Heart left ventricle (tissue), 16 donors: Measurements from ENCODE around the gene CNPY4. TPM values are rescaled to one million over a fixed set of nuclear protein-coding genes. Genes with fewer than 3 reads are reported as not detected.
A peak's percentile ranks its signal among the peaks of the same experiment; 100 is the strongest.

Experiments
- ATAC-seq, 4 donors: fragments of 200-7000 bp; cut with Tn5 transposase; one replicate each; pipeline ENCODE4 v1.9.1; 2020 to 2022; ENCODE audit warnings: moderate library complexity in 4 of 4, mild to moderate bottlenecking in 3 of 4, moderate number of reproducible peaks in 1 of 4
- DNase-seq, 5 donors: peaks; one replicate each; pipeline ENCODE4 v3.0.0-alpha.2; 2020
- H3K27ac ChIP-seq, 12 donors: fragments of 200-600 bp; sonication (generic) in 4 of 12; one replicate each; pipeline versions ENCODE4 v1.5.0 to v1.8.0; 2016 to 2022; ENCODE audit warnings: mild to moderate bottlenecking in 2 of 12
- H3K27me3 ChIP-seq, 9 donors: fragments of 200-600 bp; sonication (generic) in 2 of 9; one replicate each; pipeline versions ENCODE4 v1.5.1 to v1.8.0; 2016 to 2022; ENCODE audit warnings: mild to moderate bottlenecking in 3 of 9
- H3K36me3 ChIP-seq, 9 donors: fragments of 200-600 bp; sonication (generic) in 2 of 9; one replicate each; pipeline versions ENCODE4 v1.5.0 to v1.8.0; 2018 to 2022; ENCODE audit warnings: mild to moderate bottlenecking in 2 of 9
- H3K4me1 ChIP-seq, 12 donors: fragments of 200-600 bp; sonication (generic) in 4 of 12; one replicate each; pipeline versions ENCODE4 v1.5.0 to v1.8.0; 2016 to 2022; ENCODE audit warnings: mild to moderate bottlenecking in 3 of 12
- H3K4me3 ChIP-seq, 12 donors: fragments of 200-600 bp; sonication (generic) in 4 of 12; one replicate each; pipeline versions ENCODE4 v1.5.0 to v1.8.0; 2017 to 2022; ENCODE audit warnings: mild to moderate bottlenecking in 9 of 12, moderate library complexity in 4 of 12
- H3K9me3 ChIP-seq, 12 donors: fragments of 200-600 bp; sonication (generic) in 4 of 12; one replicate each; pipeline versions ENCODE4 v1.5.0 to v1.8.0; 2016 to 2022; ENCODE audit warnings: mild to moderate bottlenecking in 1 of 12
- CTCF ChIP-seq, 12 donors: fragments of 200-600 bp; sonication (generic) in 4 of 12; IDR thresholded peaks; one replicate each; pipeline versions ENCODE4 v1.5.0 to v1.8.0; 2018 to 2022; ENCODE audit warnings: antibody characterized with exemption in 12 of 12, mild to moderate bottlenecking in 5 of 12
- POLR2A ChIP-seq, 2 donors: fragments of 450-650 bp; IDR thresholded peaks; one replicate each; pipeline ENCODE4 v1.6.1; 2017; ENCODE audit warnings: antibody characterized with exemption in 2 of 2, mild to moderate bottlenecking in 2 of 2, moderate library complexity in 2 of 2
- WGBS, 4 donors: extraction: QIAGEN DNeasy Blood & Tissue Kit in 2 of 4; methylation state at CpG; one replicate each; pipeline versions ENCODE4 v1.1.5 to v1.1.7; 2013 to 2018; 5-methylcytosine and 5-hydroxymethylcytosine counted together
- intact Hi-C, 10 donors: fragments of 100-400 bp; cut with DNase I; formaldehyde crosslinking; loops; one replicate each; pipeline versions ENCODE4 v1.11.1 to v1.14.2; 2022
- polyA plus RNA-seq, 2 donors: library from polyadenylated mRNA; stranded (reverse); fragments of 200-250 nt; gene quantifications; one replicate each; pipeline ENCODE4 v1.2.3, GENCODE V29; 2013
- total RNA-seq, 9 donors: library from RNA; depleted of rRNA in 2 of 9; stranded (reverse); fragments of >200 nt in 2 of 9; fragmentation: NEBNext Ultra II Directional in 3 of 9; extraction: Animal tissue kit (Norgen Biotek cat#: 25700) in 3 of 9; gene quantifications; one replicate each; pipeline versions ENCODE4 v1.1.0 to v1.2.4, GENCODE V29; 2016 to 2023
- donor health status: ischemic (EF 13 %, LVEDD 7.1; RV severe dilation, severe dysfunction).
- donor health status: healthy with polysubstance abuse.
- donor health status: DM: no; HTN: yes; CAD: no.
- donor health status: DM: no; HTN: no; CAD: no.
- donor health status: ischemic (EF 25% LVEDD 6.9; RV normal size, moderate dysfunction).
- donor health status: ischemic (EF 25% LVEDD 5.7; RV mildly dilated, moderate dysfunction).
- donor health status: healthy.
- donor health status: DM: yes; HTN: yes; CAD: no.
- donor health status: ischemic (EF 35%, LVEDD 5.7; RV mildly dilated, moderate dysfunction).
- donor health status: nonischemic (EF 11% LVEDD 7.7; RV severe dilation, severe dysfunction).
- donor health status: DM: yes; HTN: yes; CAD: no.
- donor health status: PGD.
- donor health status: ischemic (EF 29% LVEDD 5.4; RV normal size, mild dysfunction).
- donor health status: nonischemic (EF 23%, LVEDD 6.1; RV moderate dilation, normal function).

CNPY4 gene
- total and polyA plus RNA-seq, 11 donors: 5.9 to 10.8 (median 8.5) TPM

GRCh38 chr7:100082978-100083377 lies 36.5 kb upstream of the CNPY4 start:
- Histone ChIP-seq H3K27ac (peak overlapping the region in 9 of 12 donors; percentile 77 to 95 (median 80)), H3K9me3 (no peaks in the 10 kb centered on the region), H3K4me3 (peak overlapping the region in 3 of 12 donors; percentile 75 to 97 (median 80)), H3K27me3 (no peaks in the 10 kb centered on the region), H3K4me1 (peaks cover 0 to 53% (median 28%) of the 10 kb centered on the region in 12 donors), H3K36me3 (peaks cover 0 to 20% (median 14%) of the 10 kb centered on the region in 9 donors)
- DNase-seq (no peak), ATAC-seq (no peak)
- no peak for TF ChIP-seq CTCF (IDR thresholded peaks at IDR 0.05)
- no peak for TF ChIP-seq POLR2A (IDR thresholded peaks at IDR 0.05)
- WGBS, 4 donors: 47 to 64% (median 59%) methylated on average over 4 of the region's 4 CpGs
- intact Hi-C loops: loop anchor here in 7 of 10 donors (2.0 to 10.0 kb wide), 6 partner anchors 18 to 168 kb away; partner anchors contain the start of genes TRIM4 (in 4 of the 7), AP4M1 (in 1 of the 7), AZGP1 (in 1 of the 7) and MCM7 (in 1 of the 7)

GRCh38 chr7:100085515-100085914 lies 33.9 kb upstream of the CNPY4 start:
- DNase-seq (no peak), ATAC-seq (no peak)
- Histone ChIP-seq H3K9me3 (no peaks in the 10 kb centered on the region), H3K27ac (no peak overlapping the region), H3K4me1 (peaks cover 0 to 49% (median 25%) of the 10 kb centered on the region in 12 donors), H3K27me3 (no peaks in the 10 kb centered on the region), H3K4me3 (no peak overlapping the region), H3K36me3 (peaks cover 0 to 5% (median 3%) of the 10 kb centered on the region in 9 donors)
- intact Hi-C loops: loop anchor here in 4 of 10 donors (5.0 to 10.0 kb wide), 2 partner anchors 42 to 171 kb away; partner anchors contain the start of genes TRIM4 (in 3 of the 4) and MBLAC1 (in 1 of the 4)
- TF ChIP-seq CTCF (IDR thresholded peaks at IDR 0.05): no peak
- TF ChIP-seq POLR2A (IDR thresholded peaks at IDR 0.05): no peak
- WGBS, 4 donors: 58 to 66% (median 64%) methylated on average over 3 of the region's 3 CpGs

- 73 to 79% (median 75%) methylated on average over 10 of the region's 10 CpGs for WGBS, 4 donors
- no peaks in the 10 kb centered on the region for H3K9me3 ChIP-seq
- H3K27ac ChIP-seq: peak overlapping the region in 2 of 12 donors; percentile 67 to 85
- intact Hi-C loops: loop anchor here in 4 of 10 donors (5.0 to 10.0 kb wide), 2 partner anchors 40 to 172 kb away; partner anchors contain the start of genes TRIM4 (in 3 of the 4) and MBLAC1 (in 1 of the 4)
- ATAC-seq (no peak), DNase-seq (no peak)
- peaks cover 0 to 40% (median 20%) of the 10 kb centered on the region in 12 donors for H3K4me1 ChIP-seq
- H3K36me3 ChIP-seq: peaks cover 0 to 22% (median 20%) of the 10 kb centered on the region in 9 donors
- no peak overlapping the region for H3K4me3 ChIP-seq
- TF ChIP-seq CTCF (IDR thresholded peaks at IDR 0.05) (no peak), POLR2A (IDR thresholded peaks at IDR 0.05) (no peak)
- no peaks in the 10 kb centered on the region for H3K27me3 ChIP-seq
Observed at GRCh38 chr7:100087055-100087750, 32.2 kb upstream of the CNPY4 start.

- H3K27ac ChIP-seq: peak overlapping the region; percentile 70 to 97 (median 93)
- TF ChIP-seq CTCF (IDR thresholded peaks at IDR 0.05) (no peak), POLR2A (IDR thresholded peaks at IDR 0.05) (no peak)
- DNase-seq: no peak
- ATAC-seq: peak in 1 of 4 donors; percentile 8
- WGBS, 4 donors: 80 to 88% (median 82%) methylated on average over 11 of the region's 11 CpGs
- H3K27me3 ChIP-seq: no peaks in the 10 kb centered on the region
- H3K9me3 ChIP-seq: no peaks in the 10 kb centered on the region
- intact Hi-C loops: loop anchor here in 4 of 10 donors (5.0 to 10.0 kb wide), 2 partner anchors 39 to 173 kb away; partner anchors contain the start of genes TRIM4 (in 3 of the 4) and MBLAC1 (in 1 of the 4)
- H3K4me1 ChIP-seq: peaks cover 0 to 31% (median 15%) of the 10 kb centered on the region in 12 donors
- H3K4me3 ChIP-seq: peak overlapping the region; percentile 62 to 96 (median 87)
- peaks cover 0 to 32% (median 29%) of the 10 kb centered on the region in 9 donors for H3K36me3 ChIP-seq
Observed at GRCh38 chr7:100088095-100088620, 31.3 kb upstream of the CNPY4 start.
